ENCODE measurements around the gene TBX20. TPM values are rescaled to one million over a fixed set of nuclear protein-coding genes. Genes with fewer than 3 reads are reported as not detected.
A peak's percentile ranks its signal among the peaks of the same experiment; 100 is the strongest.
"Not testable (repeated sequence)": the region's sequence is repeated elsewhere in the genome, so short reads cannot be mapped to it uniquely, and the experiment has no call there.

TBX20 gene
- polyA plus RNA-seq, 3 donors, result not detected

DNA sequence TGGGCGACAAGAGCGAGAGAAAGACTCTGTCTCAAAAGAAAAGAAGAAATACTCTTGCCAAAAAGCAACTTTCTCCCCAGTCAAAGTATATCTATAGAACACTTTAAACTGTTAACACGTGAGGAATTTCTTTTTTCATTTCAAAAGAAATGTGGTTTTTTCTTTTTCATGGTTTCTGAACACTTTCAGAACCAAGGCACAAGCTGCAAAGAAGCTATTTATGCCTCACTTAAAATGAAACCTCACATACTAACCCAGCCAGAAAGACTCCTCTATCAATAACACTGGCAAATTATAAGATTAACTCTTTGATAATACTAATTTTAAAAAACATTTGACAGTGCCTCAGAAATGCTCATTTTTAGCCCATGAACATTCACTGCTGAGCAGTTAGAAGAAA, 20.9 kb downstream of the TBX20 start:
- no peak for DNase-seq (ENCODE audit: extremely low read depth in 1 of 11, low read depth in 9 of 11, low spot score in 4 of 11)

GRCh38 chr7:35231221-35231620, 22.7 kb downstream of the TBX20 start:
- not testable (repeated sequence) for DNase-seq (ENCODE audit: extremely low read depth in 1 of 11, low read depth in 9 of 11, low spot score in 4 of 11)

DNA sequence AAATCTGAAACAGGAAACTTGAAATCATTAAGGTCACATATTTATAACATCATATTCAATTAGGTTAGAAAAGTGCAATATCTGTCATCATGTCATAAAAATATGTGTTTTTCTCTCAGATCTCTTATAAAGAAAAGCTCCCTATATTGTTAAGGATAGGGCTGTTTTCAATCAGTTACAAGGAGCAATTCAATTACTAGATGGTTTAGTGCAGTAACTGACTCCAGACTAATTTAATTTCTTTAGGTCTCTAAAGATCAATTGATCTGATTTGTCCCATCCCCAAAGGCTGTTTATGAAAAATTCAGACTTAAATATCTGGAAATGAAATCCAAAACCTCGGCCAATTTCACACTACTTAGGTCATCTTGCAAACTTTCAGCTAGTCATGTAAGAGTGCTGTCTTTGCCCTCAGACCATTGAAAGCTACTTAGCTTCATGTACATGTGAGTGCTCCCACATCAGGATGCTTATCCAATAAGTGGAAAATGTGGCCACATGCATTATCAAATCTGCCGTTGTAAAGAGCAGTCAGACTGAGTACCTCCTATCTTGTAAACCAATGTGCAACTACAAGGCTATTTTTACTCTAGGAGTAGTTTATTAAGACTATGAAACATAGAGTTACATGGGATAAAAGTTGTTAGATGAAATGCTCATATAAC, 24.7 kb downstream of the TBX20 start:
- DNase-seq (ENCODE audit: extremely low read depth in 1 of 11, low read depth in 9 of 11, low spot score in 4 of 11), result not testable (repeated sequence)

- not testable (repeated sequence) for DNase-seq (ENCODE audit: extremely low read depth in 1 of 11, low read depth in 9 of 11, low spot score in 4 of 11)
Observed at GRCh38 chr7:35228496-35229051, 25.3 kb downstream of the TBX20 start.

DNA sequence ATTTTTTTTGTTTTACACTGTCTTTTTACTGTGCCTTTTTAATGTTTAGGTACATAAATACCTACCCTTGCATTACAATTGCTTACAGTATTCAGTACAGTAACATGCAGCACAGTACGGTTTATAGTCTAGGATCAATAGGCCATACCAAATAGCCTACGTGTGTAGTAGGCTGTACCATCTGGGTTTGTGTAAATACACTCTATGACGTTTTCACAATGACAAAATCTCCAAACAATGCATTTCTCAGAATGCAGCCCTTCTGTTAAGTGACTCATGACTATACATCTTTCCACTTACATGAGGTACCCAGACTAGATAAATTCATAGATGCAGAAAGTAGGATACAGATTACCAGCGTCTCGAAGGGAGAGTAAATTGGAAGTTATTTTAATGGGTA, 26.5 kb downstream of the TBX20 start:
- not testable (repeated sequence) for DNase-seq (ENCODE audit: extremely low read depth in 1 of 11, low read depth in 9 of 11, low spot score in 4 of 11)

DNA sequence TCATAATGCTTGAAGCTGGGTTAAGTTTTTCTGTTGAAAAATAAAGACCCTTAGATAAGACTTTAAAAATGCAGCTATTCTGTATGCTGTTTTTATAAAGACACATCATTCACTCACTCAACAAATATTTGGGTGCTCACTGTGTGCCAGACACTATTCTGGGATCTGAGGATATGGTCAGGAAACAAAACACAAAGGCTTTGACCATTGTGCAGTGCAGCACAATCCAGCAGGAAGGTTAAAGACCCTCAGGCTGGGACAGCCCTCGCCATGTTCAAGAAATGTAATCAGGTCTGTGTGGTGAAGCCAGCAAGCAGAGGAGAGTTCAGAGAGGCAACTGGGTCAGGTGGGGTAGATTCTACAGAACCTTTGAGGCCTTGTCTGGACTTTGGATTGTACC, 31.5 kb downstream of the TBX20 start:
- DNase-seq (ENCODE audit: extremely low read depth in 1 of 11, low read depth in 9 of 11, low spot score in 4 of 11), result not testable (repeated sequence)

- not testable (repeated sequence) for DNase-seq (ENCODE audit: extremely low read depth in 1 of 11, low read depth in 9 of 11, low spot score in 4 of 11)
Observed at GRCh38 chr7:35220176-35220575, 33.7 kb downstream of the TBX20 start.

GRCh38 chr7:35216033-35216432, 37.9 kb downstream of the TBX20 start:
- DNase-seq (ENCODE audit: extremely low read depth in 1 of 11, low read depth in 9 of 11, low spot score in 4 of 11), result not testable (repeated sequence)

DNA sequence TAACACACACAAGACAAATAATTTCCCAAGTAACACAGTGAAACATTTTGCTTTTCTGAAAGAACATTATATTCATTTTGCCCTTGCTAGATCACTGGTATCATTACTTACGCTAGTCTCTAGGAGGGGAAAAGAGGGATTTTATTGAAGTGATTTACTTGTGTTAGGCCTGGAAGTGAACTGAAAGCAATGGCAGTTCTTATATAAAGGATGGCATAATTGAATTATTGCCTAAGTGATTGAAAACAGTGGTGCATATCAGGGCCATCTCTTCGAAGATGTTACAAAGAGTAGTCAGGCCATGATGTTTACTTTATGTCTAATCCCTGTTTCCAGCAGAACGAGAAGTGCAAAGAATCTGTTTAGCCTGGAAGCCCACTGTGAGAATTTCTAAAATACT, 38.8 kb downstream of the TBX20 start:
- DNase-seq (ENCODE audit: extremely low read depth in 1 of 11, low read depth in 9 of 11, low spot score in 4 of 11), result not testable (repeated sequence)

- not testable (repeated sequence) for DNase-seq (ENCODE audit: extremely low read depth in 1 of 11, low read depth in 9 of 11, low spot score in 4 of 11)
Observed at GRCh38 chr7:35206924-35207323, 47.0 kb downstream of the TBX20 start.

DNA sequence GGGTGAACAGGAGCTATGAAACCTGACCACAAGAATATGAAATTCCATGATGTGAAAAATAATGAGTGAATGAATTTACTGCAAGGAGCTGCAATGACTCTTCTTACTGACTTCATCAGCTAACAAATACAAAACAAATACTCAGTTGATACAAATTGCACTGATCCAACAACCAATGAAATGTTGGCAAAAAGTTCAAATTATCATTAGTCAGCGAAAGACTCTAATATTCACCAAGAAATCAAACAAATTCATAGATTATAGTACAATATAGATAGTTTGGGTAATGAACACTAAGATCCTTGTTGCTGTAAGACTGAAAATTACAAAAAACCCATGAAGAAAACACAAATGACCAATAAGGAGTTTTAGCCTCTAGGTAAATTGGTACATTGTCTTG, 49.0 kb downstream of the TBX20 start:
- not testable (repeated sequence) for DNase-seq (ENCODE audit: extremely low read depth in 1 of 11, low read depth in 9 of 11, low spot score in 4 of 11)

GRCh38 chr7:35204031-35204430, 49.9 kb downstream of the TBX20 start:
- DNase-seq (ENCODE audit: extremely low read depth in 1 of 11, low read depth in 9 of 11, low spot score in 4 of 11), result not testable (repeated sequence)

GRCh38 chr7:35202353-35202752, 51.5 kb downstream of the TBX20 start:
- DNase-seq (ENCODE audit: extremely low read depth in 1 of 11, low read depth in 9 of 11, low spot score in 4 of 11), result not testable (repeated sequence)

DNA sequence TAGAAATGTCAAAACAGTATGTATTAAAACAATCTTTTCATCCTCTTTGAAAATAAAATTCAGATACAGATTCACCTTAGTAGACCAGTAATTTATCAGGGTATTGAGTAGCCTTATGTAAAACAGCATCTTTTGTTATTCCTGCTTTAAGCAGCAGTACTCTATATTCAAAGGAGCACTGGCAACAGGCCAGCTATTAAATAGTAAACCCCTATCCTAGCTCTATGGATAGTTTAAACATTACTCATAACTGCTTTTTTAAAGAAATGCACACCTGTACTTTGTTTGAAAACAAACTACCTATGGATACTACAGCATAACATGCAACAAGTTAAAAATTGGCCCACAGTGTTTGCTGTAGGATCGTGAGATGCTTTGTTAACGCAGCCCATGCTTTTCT, 53.7 kb downstream of the TBX20 start:
- peak in 1 of 11 donors; percentile 5 for DNase-seq (ENCODE audit: extremely low read depth in 1 of 11, low read depth in 9 of 11, low spot score in 4 of 11)

- DNase-seq (ENCODE audit: extremely low read depth in 1 of 11, low read depth in 9 of 11, low spot score in 4 of 11), result not testable (repeated sequence)
Observed at GRCh38 chr7:35198370-35199140, 55.3 kb downstream of the TBX20 start.

DNA sequence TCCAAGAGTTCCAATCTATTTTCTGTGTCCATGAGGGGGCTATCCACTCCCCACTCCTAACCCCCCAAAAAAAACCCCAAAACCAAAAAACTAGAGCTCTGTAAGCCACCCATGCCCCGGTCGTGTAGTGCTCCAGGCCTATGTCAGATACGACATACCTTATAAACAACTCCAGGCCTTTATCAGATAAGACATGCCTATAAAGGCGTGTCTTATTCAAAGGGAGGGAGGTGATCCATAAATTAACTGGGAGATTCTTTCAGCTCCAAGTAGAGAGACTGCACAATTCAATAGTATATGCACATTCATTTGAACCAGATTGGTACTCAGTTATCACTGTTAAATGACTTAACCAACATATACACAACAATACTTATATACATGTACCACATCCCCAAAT, 62.3 kb downstream of the TBX20 start:
- not testable (repeated sequence) for DNase-seq (ENCODE audit: extremely low read depth in 1 of 11, low read depth in 9 of 11, low spot score in 4 of 11)

DNA sequence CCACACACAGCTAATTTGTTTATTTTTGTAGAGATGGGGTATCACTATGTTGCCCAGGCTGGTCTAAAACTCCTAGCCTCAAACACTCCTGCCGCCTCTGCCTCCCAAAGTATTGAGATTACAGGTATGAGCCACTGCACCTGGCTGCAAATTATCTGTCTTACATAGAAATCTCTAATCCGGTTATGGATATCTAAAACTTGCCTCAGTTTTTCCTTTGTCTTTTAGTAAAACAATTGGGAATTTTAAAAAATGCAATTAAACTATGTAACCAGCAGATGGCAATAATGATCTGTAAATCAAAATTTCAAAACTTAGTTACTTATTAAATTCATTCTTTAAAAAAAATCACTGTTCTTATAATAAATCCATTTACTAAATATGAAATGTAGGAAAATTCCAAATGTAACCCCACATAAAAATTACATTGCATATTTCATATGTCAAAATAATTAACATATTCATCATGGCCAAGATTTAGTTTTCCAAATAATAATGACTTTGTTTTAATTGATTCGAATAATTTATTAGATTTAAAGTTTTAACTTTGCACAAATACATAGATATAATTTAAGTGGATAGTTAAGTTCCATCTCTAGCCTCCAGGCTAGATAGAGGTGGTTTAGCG, 63.6 kb downstream of the TBX20 start:
- not testable (repeated sequence) for DNase-seq (ENCODE audit: extremely low read depth in 1 of 11, low read depth in 9 of 11, low spot score in 4 of 11)

DNA sequence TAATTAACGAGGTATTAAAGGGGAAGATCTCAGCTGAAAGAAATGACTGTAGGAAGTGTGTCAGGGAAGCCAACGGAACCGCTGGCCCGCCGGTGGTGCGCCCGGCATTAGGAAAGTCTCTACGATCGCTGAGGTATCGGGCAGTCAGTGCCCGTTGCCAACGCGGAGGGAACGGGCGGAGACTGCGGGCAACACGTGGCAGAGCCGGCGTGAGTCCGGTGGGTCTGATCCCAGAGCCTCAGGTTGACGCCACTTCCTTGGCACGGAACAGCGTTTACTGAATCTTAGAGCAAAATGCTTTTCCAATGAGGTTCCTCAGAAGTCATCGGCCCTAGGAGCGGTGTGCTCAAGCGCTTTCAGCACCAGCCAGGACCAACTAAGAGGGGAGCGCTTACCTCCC, 67.1 kb downstream of the TBX20 start:
- peak in 4 of 11 donors; percentile 0 to 12 (median 5) for DNase-seq (ENCODE audit: extremely low read depth in 1 of 11, low read depth in 9 of 11, low spot score in 4 of 11)

- DNase-seq (ENCODE audit: extremely low read depth in 1 of 11, low read depth in 9 of 11, low spot score in 4 of 11), result peak in 5 of 11 donors; percentile 7 to 47 (median 33)
Observed at GRCh38 chr7:35185908-35186731, 67.8 kb downstream of the TBX20 start.

All from renal cortex interstitium (tissue), 11 donors.